Activated effector memory CD4-positive, alpha-beta T cell treated with anti-CD3 and anti-CD28 coated beads, Interleukin-2, amount 50 U/mL, for 16 hours (primary cell): ENCODE results near the gene SLC35B2.

ENCODE experiments used
- DNase-seq: peaks from one replicate; pipeline ENCODE4 v3.0.0-alpha.2; 2020

Gene SLC35B2

GRCh38 chr6:44219815-44220784 is 37.2 kb downstream of the SLC35B2 start:
- DNase-seq, result no peak

DNA sequence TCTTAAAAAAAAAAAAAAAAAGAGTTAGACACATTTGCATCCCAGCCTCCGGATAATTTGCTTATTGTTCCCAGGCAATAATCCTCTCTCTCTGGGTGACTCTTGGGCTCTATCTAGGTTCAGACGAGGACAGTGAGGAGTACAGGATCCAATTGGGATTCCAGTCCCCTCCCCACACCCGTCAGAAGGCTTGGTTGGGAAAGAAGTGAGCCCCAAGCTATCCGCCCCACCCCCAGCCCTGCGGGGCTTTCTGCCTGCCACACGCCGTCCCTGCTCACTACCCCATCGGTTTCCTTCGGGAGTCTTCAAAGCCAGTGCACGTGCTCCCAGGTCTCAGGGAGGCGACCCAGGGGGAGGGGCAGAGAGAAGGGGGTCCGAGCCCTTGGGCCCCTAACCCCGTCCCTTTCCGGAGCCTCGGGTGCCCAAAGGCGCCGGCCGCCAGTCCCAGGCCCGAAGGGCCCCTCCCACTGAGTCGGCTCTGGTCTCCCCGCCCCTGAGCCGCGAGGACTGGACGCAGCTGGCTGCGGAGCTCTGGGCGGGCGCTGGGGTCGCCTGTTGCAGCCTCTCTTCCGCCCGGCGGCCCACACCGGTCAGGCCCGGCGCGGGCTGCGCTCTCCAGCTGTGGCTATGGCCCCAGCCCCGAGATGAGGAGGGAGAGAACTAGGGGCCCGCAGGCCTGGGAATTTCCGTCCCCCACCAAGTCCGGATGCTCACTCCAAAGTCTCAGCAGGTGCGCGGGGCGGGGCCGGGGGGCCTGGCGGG is 38.1 kb downstream of the SLC35B2 start:
- peak; percentile 66 for DNase-seq

DNA sequence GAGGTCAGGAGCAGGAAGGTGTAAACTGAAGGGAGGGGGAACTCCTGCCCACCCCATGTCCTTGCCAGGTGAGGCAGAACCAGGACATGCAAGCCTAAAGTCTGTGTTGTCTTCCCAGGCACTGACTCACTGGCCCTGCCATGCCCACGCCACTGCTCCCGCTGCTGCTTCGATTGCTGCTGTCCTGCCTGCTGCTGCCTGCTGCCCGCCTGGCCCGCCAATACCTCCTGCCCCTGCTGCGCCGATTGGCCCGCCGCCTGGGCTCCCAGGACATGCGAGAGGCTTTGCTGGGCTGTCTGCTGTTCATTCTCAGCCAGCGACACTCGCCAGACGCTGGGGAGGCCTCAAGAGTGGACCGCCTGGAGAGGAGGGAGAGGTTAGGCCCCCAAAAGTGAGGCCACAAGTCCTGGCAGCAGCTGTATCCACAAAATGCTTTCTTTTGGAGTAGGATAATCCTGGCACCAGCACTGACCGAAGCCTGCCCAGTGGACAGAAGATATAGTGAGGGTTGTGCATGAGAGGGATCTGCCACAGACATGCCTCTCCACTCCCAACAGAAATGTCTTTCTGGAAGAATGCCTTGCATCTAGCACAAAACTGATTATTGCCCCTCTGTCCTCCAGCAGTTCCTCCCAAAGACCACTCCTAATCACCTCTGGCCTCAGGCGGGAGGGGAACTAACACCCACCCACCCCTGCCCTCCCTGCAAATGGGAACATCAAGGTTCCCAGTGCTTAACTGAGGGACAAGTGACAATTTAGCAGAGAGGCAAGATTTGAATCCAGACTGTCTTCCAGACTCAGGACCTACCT is 39.8 kb downstream of the SLC35B2 start:
- no peak for DNase-seq

DNA sequence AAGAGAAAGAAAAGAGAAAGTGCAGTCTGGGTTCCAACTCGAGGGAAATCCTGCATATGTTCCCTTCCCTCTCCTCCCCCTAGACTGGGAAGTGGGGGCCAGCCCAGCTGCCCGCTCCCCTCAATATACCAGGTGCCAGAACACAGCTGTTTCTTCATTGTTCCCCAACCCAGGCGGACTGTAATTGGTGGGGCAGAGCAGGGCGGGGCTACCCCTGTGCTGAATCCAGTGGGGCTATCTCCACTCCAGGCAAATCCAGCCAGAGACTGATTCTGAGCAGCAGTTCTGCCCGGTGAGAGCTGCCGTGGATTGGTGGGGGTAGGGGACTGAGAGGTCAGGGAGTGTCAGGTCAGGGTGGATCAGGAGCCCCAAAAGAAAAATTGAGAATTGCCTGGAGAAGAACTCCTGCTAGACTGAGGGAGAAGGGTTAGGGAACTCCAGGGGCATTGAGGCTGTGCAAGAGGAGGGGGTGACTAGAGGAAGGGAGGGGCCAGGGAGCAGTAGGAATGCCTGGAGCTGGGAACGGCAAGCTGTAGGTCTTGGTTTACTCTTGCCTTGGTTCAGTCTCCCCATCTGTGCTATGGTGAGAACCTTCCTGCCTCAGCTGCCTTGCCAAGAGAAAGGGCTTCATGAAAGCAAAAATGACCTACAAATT is 40.5 kb downstream of the SLC35B2 start, which contains the start of gene MYMX:
Gene MYMX, plus strand, starts transcription at position 250 of the 655 bp plus-strand sequence. CDS start 546 bp downstream, outside the sequence.
- DNase-seq, result no peak

DNA sequence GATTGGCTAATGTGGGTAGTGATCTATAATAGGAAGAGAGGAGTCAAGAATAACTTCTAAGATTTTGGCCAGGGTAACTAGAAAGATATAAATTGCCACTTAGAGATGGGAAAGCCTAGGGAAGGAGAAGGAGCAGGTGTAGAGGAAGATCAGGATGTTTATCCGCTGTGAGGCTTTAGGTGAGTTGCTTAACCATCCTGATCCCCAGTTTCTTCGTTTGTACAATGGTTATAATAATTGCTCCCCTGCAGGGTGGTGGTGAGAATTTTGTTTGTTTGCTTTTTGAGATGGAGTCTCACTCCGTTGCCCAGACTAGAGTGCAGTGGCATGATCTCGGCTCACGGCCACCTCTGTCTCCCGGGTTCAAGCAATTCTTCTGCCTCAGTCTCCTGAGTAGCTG is 43.0 kb downstream of the SLC35B2 start:
- DNase-seq, result no peak

DNA sequence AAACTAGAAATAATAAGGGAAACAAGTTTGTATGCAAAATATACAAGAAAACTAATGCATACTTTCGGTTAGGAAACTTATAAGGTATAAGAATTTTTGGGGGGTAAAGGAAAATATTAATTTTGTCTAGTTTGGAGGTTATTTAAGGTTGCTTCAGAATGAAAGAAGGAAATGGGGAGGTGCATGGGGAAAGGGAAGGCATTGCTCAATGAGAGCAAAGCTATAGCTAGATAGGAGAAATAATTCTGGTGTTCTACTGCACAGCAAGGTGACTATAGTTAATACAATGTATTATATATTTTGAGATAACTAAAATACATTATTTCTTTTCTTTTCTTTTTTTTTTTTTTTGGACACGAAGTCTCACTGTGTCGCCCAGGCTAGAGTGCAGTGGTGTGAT is 46.0 kb downstream of the SLC35B2 start:
- DNase-seq, result no peak

DNA sequence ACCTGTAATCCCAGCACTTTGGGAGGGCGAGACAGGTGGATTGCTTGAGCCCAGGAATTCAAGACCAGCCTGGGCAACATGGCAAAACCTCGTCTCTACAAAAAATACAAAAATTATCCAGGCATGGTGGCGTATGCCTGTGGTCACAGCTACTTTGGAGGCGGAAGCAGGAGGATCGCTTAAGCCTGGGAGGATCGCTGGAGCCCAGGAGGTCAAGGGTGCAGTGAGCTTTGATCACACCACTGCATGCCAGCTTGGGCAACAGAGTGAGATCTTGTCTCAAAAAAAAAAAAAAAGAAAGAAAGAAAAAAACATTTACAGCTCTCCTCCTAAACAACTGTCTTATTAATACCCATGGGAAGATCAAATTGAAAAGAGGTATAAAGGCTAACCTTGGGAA is 49.4 kb downstream of the SLC35B2 start:
- DNase-seq, result no peak
